Cerebellar cortex (tissue), 1 donor: ENCODE measurements around the gene TP53TG3D.
"Not testable (repeated sequence)": the region's sequence is repeated elsewhere in the genome, so short reads cannot be mapped to it uniquely, and the experiment has no call there.

ENCODE experiments used
- DNase-seq: peaks from one replicate; pipeline ENCODE4 v3.0.0-alpha.2; 2015; ENCODE audit warnings: low spot score

Gene TP53TG3D

GRCh38 chr16:32252986-32253385 lies at the start of gene TP53TG3D:
TP53TG3D (plus strand) TSS chr16:32253286; CDS start chr16:32253354, 68 bp downstream.
- not testable (repeated sequence) for DNase-seq

- DNase-seq, result not testable (repeated sequence)
Observed at GRCh38 chr16:32253507-32253906, 421 bp downstream of the TP53TG3D start.

GRCh38 chr16:32261526-32261925 lies 8.4 kb downstream of the TP53TG3D start:
- not testable (repeated sequence) for DNase-seq

GRCh38 chr16:32263552-32263951 lies 10.5 kb downstream of the TP53TG3D start:
- DNase-seq, result not testable (repeated sequence)

- not testable (repeated sequence) for DNase-seq
Observed at GRCh38 chr16:32281910-32282309, 28.8 kb downstream of the TP53TG3D start.

GRCh38 chr16:32283024-32283423 lies 29.9 kb downstream of the TP53TG3D start:
- DNase-seq, result not testable (repeated sequence)

DNA sequence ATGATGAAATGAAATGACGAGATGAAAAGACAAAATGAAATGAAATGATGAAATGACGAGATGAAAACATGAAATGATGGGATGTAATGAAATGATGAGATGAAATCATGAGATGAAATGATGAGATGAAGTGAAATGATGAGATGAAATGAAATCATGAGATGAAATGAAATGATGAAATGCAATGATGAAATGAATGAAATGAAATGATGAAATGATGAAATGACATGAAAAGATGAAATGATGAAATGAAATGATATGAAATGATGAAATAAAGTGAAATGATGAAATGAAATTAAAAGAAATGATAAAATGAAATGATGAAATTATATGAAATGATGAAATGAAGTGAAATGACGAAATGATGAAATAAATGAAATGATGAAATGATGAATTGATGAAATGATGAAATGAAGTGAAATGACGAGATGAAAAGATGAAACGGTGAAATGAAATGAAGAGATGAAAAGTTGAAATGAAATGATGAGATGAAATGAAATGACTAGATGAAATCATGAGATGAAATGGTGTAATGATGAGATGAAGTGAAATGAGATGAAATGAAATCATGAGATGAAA lies 30.9 kb downstream of the TP53TG3D start:
- not testable (repeated sequence) for DNase-seq

- DNase-seq, result not testable (repeated sequence)
Observed at GRCh38 chr16:32284800-32285796, 32.0 kb downstream of the TP53TG3D start.

DNA sequence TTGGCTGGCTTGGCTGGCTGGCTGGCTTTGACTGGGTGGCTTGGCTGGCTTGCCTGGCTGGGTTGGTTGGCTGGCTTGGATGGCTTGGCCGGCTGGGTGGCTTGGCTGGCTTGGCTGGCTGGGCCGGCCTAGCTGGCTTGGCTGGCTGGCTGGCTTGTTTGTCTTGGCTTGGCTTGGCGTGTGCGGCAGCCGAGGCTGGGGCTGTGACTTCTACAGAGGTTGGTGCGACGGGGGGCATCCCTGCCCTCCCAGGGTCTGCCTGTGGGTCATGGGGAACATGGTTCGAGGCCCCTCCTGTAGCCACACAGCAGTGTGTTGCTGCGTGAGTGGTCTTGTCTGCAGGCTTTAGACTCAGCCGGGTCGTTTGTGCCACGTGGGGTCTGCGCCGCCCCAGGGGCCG lies 33.1 kb downstream of the TP53TG3D start:
- DNase-seq, result not testable (repeated sequence)

GRCh38 chr16:32287743-32288142 lies 34.7 kb downstream of the TP53TG3D start:
- not testable (repeated sequence) for DNase-seq

- DNase-seq, result not testable (repeated sequence)
Observed at GRCh38 chr16:32289197-32289596, 36.1 kb downstream of the TP53TG3D start.

DNA sequence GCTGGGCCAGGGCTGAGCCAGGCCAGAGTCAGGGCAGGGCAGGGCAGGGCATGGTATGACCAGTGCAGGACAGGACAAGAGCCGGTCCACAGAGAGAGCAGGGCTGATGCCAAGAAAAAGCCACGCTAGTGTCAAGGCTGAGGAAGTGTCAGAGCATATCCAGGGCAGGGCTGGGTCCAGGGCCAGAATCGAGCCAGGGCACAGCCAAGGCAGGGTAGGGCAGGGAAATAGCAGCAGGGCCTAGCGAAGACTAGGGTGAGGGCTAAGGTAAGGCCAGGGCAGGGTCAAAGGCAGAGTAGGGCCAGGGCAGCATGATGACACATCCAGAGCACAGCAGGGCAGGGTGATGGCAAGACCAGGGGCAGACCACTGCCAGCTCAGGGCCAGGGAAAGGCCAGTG lies 49.7 kb downstream of the TP53TG3D start:
- not testable (repeated sequence) for DNase-seq
